ENCODE results near the gene SMARCD1. TPM values are rescaled to one million over a fixed set of nuclear protein-coding genes. Genes with fewer than 3 reads are reported as not detected.
"Not testable (repeated sequence)": the region's sequence is repeated elsewhere in the genome, so short reads cannot be mapped to it uniquely, and the experiment has no call there.

The SMARCD1 gene
- total RNA-seq, 1 donor from 2014 or later = 43.8 TPM

- DNase-seq = no peak
These were observed 8.0 kb upstream of the SMARCD1 start for GRCh38 chr12:50077099-50077498.

- DNase-seq = no peak
These were observed 6.9 kb upstream of the SMARCD1 start for GRCh38 chr12:50078281-50078680.

DNA sequence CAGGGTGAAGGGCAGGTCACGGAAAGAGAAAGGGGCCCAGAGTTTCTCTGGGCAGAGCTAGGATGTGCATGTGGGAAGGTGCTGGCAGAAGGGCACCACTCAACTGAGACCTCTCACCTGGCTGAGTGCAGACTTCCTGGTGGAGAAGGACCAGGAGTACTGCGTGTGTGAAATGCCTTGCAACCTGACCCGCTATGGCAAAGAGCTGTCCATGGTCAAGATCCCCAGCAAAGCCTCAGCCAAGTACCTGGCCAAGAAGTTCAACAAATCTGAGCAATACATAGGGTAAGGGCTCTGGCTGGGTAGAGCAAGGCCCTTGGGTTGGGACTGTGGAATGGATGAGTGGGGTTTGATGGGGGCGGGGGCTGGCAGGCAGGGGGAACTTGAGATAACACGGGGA, 5.4 kb upstream of the SMARCD1 start:
- DNase-seq = no peak

GRCh38 chr12:50081096-50081808, 3.9 kb upstream of the SMARCD1 start:
- no peak for DNase-seq

- no peak for DNase-seq
These were observed 2.5 kb upstream of the SMARCD1 start for GRCh38 chr12:50082644-50083043.

DNA sequence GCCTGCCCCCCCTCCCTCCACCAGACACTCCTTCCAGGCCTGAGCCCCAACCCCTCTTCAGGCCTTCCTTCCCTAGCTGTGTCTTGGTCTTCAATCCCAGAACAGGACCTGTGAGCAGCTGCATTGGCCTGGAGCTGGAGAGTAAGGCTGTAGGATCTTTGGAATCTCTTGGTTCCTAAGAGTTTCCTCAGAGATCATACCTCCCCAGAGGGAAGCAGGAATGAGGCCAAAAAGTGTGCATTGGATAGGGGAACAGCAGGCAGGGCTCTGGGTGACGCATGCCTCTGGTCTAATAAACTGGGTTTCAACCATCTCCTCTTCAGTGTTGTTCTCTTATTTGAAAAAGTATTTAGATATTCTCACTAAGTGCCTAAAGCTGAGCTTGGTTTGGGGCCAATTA, 1.8 kb upstream of the SMARCD1 start:
- DNase-seq = no peak

GRCh38 chr12:50084409-50084774, 750 bp upstream of the SMARCD1 start:
- DNase-seq = not testable (repeated sequence)

DNA sequence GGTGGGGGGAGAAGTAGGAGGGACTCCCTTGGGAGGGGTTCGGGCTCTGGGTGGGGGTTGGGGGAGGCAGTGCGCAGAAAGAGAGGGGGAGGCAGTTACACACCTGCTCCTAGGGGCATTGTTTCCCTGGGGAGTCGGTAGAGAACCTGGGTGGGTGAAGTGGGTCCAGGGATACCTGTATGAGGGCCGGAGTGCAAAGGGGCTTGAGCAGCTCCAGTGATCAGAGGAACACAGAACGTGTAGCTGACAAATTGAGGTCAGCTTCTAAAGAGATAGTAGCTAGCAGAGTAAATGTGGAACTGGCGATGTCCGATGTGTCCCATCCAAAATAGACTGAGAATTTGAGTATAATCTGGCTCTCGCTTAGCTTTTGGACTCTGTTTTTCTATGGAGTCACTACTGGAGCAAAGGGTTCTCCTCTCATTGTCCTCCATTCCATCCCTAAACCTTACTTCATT, 502 bp downstream of the SMARCD1 start:
- DNase-seq = peak; percentile 36

GRCh38 chr12:50086148-50086547, 1.0 kb downstream of the SMARCD1 start:
- DNase-seq = no peak

DNA sequence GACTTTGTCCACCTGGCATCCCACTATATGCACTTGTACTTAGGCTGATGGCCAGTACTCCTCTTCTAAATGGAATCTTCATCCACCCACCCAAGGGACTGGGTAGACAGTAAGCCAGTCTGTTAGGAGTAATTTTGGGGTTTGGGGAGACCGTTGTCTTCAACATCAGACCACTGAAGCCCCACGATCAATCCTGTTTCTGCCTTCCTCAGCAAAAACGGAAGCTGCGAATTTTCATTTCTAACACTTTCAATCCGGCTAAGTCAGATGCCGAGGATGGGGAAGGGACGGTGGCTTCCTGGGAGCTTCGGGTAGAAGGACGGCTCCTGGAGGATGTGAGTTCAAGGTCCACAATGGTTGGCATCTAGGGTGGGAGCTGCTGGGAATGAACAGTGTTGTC, 2.0 kb downstream of the SMARCD1 start:
- no peak for DNase-seq

GRCh38 chr12:50087995-50088394, 2.9 kb downstream of the SMARCD1 start:
- DNase-seq = no peak

DNA sequence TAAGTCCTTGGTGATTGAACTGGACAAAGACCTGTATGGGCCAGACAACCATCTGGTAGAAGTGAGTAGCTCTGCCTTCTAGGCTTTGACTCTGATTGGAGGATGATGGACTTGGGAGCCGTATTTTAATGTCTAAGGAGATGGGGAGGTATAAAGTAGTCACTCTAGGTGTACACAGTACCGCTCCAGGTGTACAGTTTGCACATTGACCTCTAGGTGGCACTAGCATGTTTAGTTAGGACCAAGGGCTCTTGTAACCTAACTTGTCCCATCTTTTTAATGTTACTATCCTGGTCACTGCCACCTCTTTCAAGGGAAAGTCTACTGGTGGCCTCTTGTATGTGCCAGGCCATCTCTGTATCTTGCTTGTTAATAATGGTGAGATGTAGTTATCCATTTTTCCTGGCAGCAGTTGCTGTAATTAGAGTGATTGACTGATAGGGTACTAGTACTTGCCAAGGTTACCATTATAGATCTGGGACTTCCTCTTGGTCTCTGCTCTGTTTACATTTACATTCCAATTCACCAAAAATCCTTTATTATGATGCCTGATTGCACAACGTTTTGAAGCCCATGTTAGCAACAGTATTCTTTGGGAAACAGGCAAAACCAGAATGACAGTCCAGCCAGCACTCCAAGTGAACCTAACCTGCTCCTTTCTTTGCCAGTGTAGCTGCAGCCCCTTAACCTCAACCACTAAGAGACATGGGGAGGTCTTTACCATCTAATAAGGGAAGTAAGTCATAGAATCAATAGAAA, 3.6 kb downstream of the SMARCD1 start:
- DNase-seq = peak; percentile 68

DNA sequence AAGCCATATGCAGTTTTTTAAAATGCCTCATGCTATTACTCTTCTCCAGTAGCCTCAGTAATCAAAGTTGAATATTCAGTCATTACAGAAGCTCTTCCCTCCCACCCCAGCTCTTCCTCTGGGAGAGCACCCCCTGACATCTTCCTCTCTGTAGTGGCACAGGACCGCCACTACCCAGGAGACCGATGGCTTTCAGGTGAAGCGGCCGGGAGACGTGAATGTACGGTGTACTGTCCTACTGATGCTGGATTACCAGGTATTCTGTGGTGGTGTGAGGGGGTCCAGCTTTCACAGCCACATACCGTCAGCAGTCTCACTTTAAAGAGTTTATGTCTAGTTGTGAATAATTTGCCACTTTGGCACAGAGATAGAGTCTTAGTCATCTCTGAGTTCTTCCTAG, 4.6 kb downstream of the SMARCD1 start:
- no peak for DNase-seq

DNA sequence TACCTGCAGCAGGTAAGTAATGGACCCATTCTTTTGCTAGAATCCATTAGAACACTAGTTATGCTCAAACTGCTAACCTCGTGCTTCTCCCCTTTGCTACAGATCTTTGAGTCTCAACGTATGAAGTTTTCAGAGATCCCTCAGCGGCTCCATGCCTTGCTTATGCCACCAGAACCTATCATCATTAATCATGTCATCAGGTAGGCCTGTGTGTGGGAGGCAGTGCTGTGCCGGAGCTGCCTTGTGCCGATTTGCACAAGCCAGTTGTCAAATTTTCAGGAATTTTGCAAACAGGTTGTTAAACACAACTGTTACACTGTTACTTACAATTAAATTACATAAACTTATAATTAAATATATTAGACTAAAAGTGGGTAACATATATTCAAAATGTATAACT, 5.2 kb downstream of the SMARCD1 start:
- no peak for DNase-seq

DNA sequence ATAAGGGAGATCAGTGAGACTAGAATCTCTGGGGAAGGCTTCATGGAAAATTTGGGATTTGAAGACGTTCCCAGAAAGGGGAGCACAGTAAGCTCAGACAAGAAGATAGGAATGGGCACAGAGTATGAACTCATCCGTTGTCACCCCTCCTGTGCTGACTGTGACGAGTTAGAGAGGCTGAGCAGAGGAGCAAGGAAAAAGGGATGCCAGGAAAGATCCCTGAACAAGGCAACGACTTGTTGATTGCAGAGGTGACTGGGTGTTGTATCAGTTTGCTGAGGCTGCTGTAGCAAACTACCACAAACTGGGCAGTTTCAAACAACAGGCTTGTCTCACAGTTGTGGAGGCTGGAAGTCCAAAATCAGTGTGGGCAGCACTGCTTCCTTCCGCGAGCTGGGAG, 12.8 kb downstream of the SMARCD1 start:
- DNase-seq = no peak

- no peak for DNase-seq
These were observed 14.3 kb downstream of the SMARCD1 start for GRCh38 chr12:50099302-50100008.

DNA sequence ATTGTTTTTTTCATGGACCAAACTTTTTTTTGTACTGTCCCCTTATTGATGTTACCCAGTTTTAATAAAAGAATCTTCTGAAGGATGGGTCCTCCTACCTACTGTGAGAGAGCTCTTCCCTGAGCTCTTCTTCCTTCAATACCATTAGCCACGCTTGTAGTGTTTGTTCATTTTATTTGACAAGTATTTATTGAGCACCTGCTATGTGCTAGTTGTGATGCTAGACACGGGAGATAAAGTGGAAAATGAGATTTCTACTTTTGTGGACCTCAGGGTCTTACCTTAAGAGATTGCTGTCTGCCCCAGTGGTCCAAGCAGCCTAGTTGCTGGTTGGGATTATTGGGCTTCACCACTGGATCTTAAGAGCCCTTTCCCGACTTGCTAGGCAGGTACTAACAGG, 15.4 kb downstream of the SMARCD1 start:
- no peak for DNase-seq

GRCh38 chr12:50101663-50102062, 16.5 kb downstream of the SMARCD1 start:
- DNase-seq = peak; percentile 47

DNA sequence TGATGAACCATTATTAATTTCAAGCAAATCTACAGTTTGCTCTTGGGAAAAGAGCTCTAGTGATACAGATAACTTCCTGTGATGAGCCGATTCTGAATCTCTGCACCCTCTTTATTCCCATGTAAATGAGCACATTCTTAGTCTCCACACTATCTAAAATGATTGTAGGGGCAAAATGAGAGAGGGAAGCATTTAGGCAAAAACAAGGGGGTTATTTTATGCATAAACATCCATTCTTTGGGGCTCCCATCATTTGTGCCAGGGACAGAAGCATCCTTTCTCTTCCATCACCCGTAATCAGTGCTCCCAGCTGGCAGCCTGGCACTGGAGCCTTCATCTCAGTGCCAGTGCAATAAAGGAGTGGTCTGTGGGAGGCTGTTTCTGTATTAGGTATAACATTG, 17.0 kb downstream of the SMARCD1 start:
- DNase-seq = no peak

GRCh38 chr12:50102646-50103309, 17.6 kb downstream of the SMARCD1 start:
- no peak for DNase-seq

GRCh38 chr12:50103351-50103750, 18.2 kb downstream of the SMARCD1 start:
- DNase-seq = no peak

DNA sequence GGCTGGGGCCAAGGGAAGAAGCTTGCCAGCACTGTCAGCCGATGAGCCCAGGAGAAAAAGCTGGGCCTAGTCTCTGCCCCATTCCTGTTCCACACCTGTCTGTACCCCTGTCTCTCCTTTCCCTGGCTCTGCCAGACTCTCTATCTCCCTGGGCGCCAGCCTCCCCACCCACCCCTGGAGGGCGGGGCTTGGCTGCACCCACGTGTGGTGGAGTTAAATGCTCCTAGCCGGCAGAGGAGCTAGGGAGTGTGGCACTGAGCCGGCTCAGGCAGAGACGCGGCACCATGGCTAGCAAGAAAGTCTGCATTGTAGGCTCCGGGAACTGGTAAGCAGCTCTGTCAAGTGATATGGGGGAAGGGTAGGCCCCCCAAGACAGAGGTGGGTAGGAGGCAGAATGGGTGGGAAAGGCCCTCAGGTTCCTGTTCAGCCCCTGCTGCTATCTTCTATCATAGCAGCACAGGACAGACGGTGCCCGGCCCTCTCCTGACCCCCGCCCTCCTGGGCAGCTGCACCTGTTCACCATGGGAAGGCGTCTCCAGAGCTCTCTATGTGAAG, 18.7 kb downstream of the SMARCD1 start, which contains the start of gene GPD1:
TSS of gene GPD1 (plus strand) at position 242 of the 555 bp plus-strand sequence. CDS start at position 285, 43 bp downstream.
- peak; percentile 76 for DNase-seq
